Measurements from ENCODE around the gene BSCL2. TPM values are rescaled to one million over a fixed set of nuclear protein-coding genes. Genes with fewer than 3 reads are reported as not detected.
"Not testable (repeated sequence)": the region's sequence is repeated elsewhere in the genome, so short reads cannot be mapped to it uniquely, and the experiment has no call there.

The BSCL2 gene
- total RNA-seq (2014; rRNA removed; shearing (Covaris generic)), result 141 and 186 TPM in 2 replicates

GRCh38 chr11:62707277-62707861 is at the start of gene BSCL2, which contains the start of gene GNG3:
Gene BSCL2, minus strand, starts transcription at chr11:62707424. Its CDS starts 229 bp downstream, at chr11:62707195.
Gene GNG3, plus strand, starts transcription at chr11:62707676. Its CDS starts 620 bp downstream, at chr11:62708296.
- DNase-seq (ENCODE audit: low spot score), result no peak

- DNase-seq (ENCODE audit: low spot score), result no peak
These were observed 47.9 kb upstream of the BSCL2 start for GRCh38 chr11:62755086-62755615.

GRCh38 chr11:62753736-62754603 is 46.7 kb upstream of the BSCL2 start, which contains the start of gene ZBTB3:
Gene ZBTB3, minus strand, starts transcription at chr11:62754160. Its CDS starts 496 bp downstream, at chr11:62753664.
- peak; percentile 99 for DNase-seq (ENCODE audit: low spot score)

GRCh38 chr11:62752994-62753735 is 45.9 kb upstream of the BSCL2 start:
- no peak for DNase-seq (ENCODE audit: low spot score)

GRCh38 chr11:62752177-62752785 is 45.1 kb upstream of the BSCL2 start:
- no peak for DNase-seq (ENCODE audit: low spot score)

- not testable (repeated sequence) for DNase-seq (ENCODE audit: low spot score)
These were observed 42.7 kb upstream of the BSCL2 start for GRCh38 chr11:62749931-62750330.

GRCh38 chr11:62747475-62748160 is 40.4 kb upstream of the BSCL2 start:
- no peak for DNase-seq (ENCODE audit: low spot score)

- no peak for DNase-seq (ENCODE audit: low spot score)
These were observed 30.0 kb upstream of the BSCL2 start for GRCh38 chr11:62737196-62737595.

GRCh38 chr11:62732830-62733229 is 25.6 kb upstream of the BSCL2 start:
- DNase-seq (ENCODE audit: low spot score), result no peak

- not testable (repeated sequence) for DNase-seq (ENCODE audit: low spot score)
These were observed 22.9 kb upstream of the BSCL2 start for GRCh38 chr11:62730076-62730475.

- DNase-seq (ENCODE audit: low spot score), result peak; percentile 82
These were observed 21.2 kb upstream of the BSCL2 start, which contains the start of gene TTC9C for GRCh38 chr11:62728171-62728988. Gene TTC9C, plus strand, starts transcription at chr11:62728486. Its CDS starts 363 bp downstream, at chr11:62728849.

GRCh38 chr11:62727872-62728170 is 20.6 kb upstream of the BSCL2 start:
- peak; percentile 97 for DNase-seq (ENCODE audit: low spot score)

GRCh38 chr11:62727165-62727871 is 20.1 kb upstream of the BSCL2 start, which contains the start of gene HNRNPUL2:
Gene HNRNPUL2, minus strand, starts transcription at chr11:62727457. Its CDS starts 301 bp downstream, at chr11:62727156.
- DNase-seq (ENCODE audit: low spot score), result peak; percentile 97

- no peak for DNase-seq (ENCODE audit: low spot score)
These were observed 19.6 kb upstream of the BSCL2 start for GRCh38 chr11:62726915-62727164.

GRCh38 chr11:62726156-62726914 is 19.1 kb upstream of the BSCL2 start:
- DNase-seq (ENCODE audit: low spot score), result no peak

- DNase-seq (ENCODE audit: low spot score), result peak; percentile 19
These were observed 18.4 kb upstream of the BSCL2 start for GRCh38 chr11:62725646-62726045.

- no peak for DNase-seq (ENCODE audit: low spot score)
These were observed 16.9 kb upstream of the BSCL2 start for GRCh38 chr11:62724171-62724570.

- DNase-seq (ENCODE audit: low spot score), result no peak
These were observed 14.8 kb upstream of the BSCL2 start for GRCh38 chr11:62721994-62722393.

Measured in A172 (cell line).